Stimulated activated CD8-positive, alpha-beta memory T cell treated with anti-CD3 and anti-CD28 coated beads, Interleukin-12 subunit alpha, Interleukin-12 subunit beta, amount 100 ng/mL, for 4 hours (primary cell): Measurements from ENCODE around the gene CSNK2A1.
A peak's percentile ranks its signal among the peaks of the same experiment; 100 is the strongest.
"Not testable (repeated sequence)": the region's sequence is repeated elsewhere in the genome, so short reads cannot be mapped to it uniquely, and the experiment has no call there.

ENCODE experiments used
- DNase-seq: peaks from one replicate; pipeline ENCODE4 v3.0.0-alpha.2; 2020; ENCODE audit warnings: low read depth

CSNK2A1 gene

GRCh38 chr20:454951-455350 is 88.6 kb downstream of the CSNK2A1 start:
- DNase-seq: no peak

GRCh38 chr20:452021-452420 is 91.6 kb downstream of the CSNK2A1 start:
- DNase-seq: not testable (repeated sequence)

- DNase-seq: no peak
Measured at GRCh38 chr20:445514-446336, 97.9 kb downstream of the CSNK2A1 start.

- no peak for DNase-seq
Measured at GRCh38 chr20:444862-445426, 98.6 kb downstream of the CSNK2A1 start.

- no peak for DNase-seq
Measured at GRCh38 chr20:444117-444516, 99.5 kb downstream of the CSNK2A1 start.

GRCh38 chr20:443223-443775 is 100.3 kb downstream of the CSNK2A1 start:
- no peak for DNase-seq

GRCh38 chr20:440636-441035 is 103.0 kb downstream of the CSNK2A1 start:
- DNase-seq: no peak

- no peak for DNase-seq
Measured at GRCh38 chr20:440148-440547, 103.4 kb downstream of the CSNK2A1 start.

- DNase-seq: peak; percentile 28
Measured at GRCh38 chr20:438571-439469, 104.8 kb downstream of the CSNK2A1 start.

- DNase-seq: no peak
Measured at GRCh38 chr20:437787-438486, 105.7 kb downstream of the CSNK2A1 start.

- DNase-seq: no peak
Measured at GRCh38 chr20:436476-436875, 107.1 kb downstream of the CSNK2A1 start.

- no peak for DNase-seq
Measured at GRCh38 chr20:435558-435957, 108.0 kb downstream of the CSNK2A1 start.

GRCh38 chr20:434661-435419 is 108.8 kb downstream of the CSNK2A1 start:
- DNase-seq: no peak

- DNase-seq: no peak
Measured at GRCh38 chr20:434221-434620, 109.4 kb downstream of the CSNK2A1 start.

- peak; percentile 70 for DNase-seq
Measured at GRCh38 chr20:433300-433975, 110.2 kb downstream of the CSNK2A1 start.

GRCh38 chr20:432677-433299 is 110.8 kb downstream of the CSNK2A1 start:
- DNase-seq: no peak

- no peak for DNase-seq
Measured at GRCh38 chr20:432208-432607, 111.4 kb downstream of the CSNK2A1 start.

GRCh38 chr20:431012-431904 is 112.3 kb downstream of the CSNK2A1 start:
- DNase-seq: no peak
